SIG-M5 treated with dmso at 0.1 percent for 504 hours (cell line): Measurements from ENCODE around the gene SLC13A1.
"Not testable (repeated sequence)": the region's sequence is repeated elsewhere in the genome, so short reads cannot be mapped to it uniquely, and the experiment has no call there.

Experiments
- DNase-seq: peaks from one replicate; lab custom pipeline; 2025; ENCODE audit not compliant: unreplicated experiment; lab: John Stamatoyannopoulos, UW

SLC13A1 gene

GRCh38 chr7:123131961-123132360 lies 67.8 kb downstream of the SLC13A1 start:
- DNase-seq, result no peak

DNA sequence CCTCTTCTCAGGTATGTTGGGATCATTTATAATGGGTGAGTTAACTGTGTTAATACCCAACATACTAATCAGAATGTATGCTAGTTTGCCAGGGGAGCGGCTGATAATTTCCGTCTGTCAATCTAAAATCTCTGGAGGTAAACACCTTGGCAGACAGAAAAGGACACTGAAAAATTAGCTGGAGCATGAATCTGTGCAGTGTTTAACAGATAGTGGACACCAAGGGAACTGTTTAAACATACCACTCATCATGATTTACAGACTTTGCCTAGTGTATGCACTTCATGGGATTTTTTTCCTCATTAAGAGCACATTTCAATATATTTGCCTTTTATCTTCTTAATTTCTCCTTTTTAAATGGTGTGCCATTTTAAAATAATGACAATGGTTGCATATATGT lies 68.2 kb downstream of the SLC13A1 start:
- no peak for DNase-seq

- DNase-seq, result no peak
Measured at GRCh38 chr7:123131140-123131539, 68.6 kb downstream of the SLC13A1 start.

- no peak for DNase-seq
Measured at GRCh38 chr7:123126691-123127090, 73.1 kb downstream of the SLC13A1 start.

GRCh38 chr7:123126171-123126570 lies 73.6 kb downstream of the SLC13A1 start:
- no peak for DNase-seq

DNA sequence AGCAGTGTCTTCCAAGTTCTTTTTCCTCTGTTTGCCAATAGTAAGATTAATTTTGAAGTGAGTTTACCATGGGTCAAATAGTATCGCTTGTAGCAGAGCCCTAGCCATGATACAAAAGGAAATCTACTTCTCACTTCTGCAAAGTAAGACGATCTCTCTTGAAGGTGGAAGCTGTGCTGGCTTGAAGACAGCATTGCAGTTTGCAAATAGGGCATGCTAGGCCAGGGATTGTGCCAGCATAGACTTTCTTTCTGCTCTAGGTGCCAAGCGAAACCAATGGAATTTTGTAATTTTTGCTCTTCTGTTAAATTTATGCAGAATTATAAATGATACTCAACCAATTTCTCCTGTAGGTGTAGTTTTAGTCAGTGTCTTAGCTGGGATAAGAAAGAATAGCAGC lies 74.5 kb downstream of the SLC13A1 start:
- no peak for DNase-seq

- no peak for DNase-seq
Measured at GRCh38 chr7:123122916-123123315, 76.9 kb downstream of the SLC13A1 start.

DNA sequence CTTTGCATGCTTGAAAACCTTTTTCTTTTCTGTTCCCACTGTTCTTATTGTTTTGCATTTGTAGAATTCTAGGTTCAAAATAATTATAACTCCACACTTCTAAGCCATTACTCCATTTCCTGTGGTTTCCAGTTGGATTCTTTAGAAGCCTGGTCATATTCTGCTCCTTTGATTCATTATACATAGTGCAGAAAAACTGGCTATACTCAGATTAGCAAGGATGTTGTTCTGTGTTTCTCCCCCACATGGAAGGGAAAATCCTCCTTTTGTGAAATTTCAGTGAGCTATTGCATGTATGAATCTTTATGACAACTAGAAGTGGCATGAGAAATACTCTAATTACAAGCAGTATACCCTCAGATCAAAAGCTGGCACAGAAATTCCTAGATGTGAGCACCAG lies 79.5 kb downstream of the SLC13A1 start:
- no peak for DNase-seq

DNA sequence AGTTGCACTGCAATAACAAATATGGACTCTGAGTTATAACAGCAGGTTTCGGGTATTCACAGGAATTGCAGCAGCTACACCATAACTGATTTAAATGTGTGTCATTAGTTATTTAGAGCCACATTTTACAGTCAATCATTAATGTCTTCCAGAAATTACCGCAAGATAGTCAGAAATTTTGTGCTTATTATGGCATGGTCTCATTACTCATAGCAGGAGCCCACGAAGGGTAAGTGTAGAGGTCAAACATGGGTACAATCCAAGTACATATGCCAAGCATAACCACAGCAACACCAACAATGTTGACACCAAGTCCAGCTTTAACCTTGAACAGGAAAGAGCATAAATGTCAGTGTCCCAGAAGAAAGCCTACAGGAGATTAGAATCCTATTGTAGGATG lies 84.4 kb downstream of the SLC13A1 start:
- no peak for DNase-seq

DNA sequence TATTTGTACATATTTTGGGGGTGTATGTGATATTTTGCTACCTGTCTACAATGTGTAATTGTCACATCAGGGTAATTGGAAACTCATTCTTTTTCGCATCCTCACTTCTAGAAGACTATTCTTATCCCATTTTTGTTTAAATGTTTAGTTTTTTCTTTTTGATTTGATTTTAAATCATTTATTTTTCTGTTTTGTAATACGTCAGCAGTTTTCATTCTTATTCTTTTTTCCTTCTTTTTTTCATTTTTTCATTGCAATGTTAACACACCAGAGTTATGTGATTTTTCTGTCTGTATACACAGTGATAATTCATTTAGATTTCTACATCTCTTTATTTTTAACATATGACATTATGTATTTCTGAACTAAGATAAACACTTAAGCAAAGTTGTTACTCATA lies 85.5 kb downstream of the SLC13A1 start:
- DNase-seq, result no peak

DNA sequence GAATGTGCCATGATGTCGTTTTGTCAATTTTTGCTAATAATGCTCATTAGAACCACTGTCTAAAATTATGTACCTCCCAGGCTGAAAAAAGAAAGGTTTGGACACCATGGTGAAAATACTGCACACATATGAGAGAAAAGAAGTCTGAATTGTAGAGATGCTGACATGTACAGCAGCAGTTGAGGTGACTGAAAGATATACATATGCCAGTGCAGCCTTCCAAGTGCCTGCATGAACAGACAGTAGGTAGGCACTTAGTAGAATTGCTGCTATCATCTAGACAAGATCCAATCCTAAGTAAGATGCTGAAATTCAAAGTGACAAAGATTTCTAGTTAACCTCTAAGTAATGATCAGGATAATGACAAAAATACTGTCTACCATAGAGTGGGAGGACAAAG lies 86.9 kb downstream of the SLC13A1 start:
- DNase-seq, result no peak

GRCh38 chr7:123099712-123100111 lies 100.1 kb downstream of the SLC13A1 start:
- no peak for DNase-seq

GRCh38 chr7:123096976-123097375 lies 102.8 kb downstream of the SLC13A1 start:
- DNase-seq, result no peak

GRCh38 chr7:123096434-123096833 lies 103.3 kb downstream of the SLC13A1 start:
- no peak for DNase-seq

GRCh38 chr7:123090456-123090855 lies 109.3 kb downstream of the SLC13A1 start:
- DNase-seq, result no peak

DNA sequence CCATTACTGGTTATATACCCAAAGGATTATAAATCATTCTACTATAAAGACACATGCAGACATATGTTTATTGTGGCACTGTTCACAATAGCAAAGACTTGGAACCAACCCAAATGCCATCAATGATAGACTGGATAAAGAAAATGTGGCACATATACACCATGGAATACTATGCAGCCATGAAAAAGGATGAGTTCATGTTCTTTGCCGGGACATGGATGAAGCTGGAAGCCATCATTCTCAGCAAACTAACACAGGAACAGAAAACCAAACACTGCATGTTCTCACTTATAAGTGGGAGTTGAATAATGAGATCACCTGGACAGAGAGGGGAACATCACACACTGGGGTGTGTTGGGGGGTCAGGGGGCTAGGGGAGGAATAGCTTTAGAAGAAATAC lies 112.9 kb downstream of the SLC13A1 start:
- DNase-seq, result not testable (repeated sequence)

GRCh38 chr7:123084861-123085260 lies 114.9 kb downstream of the SLC13A1 start:
- not testable (repeated sequence) for DNase-seq

- no peak for DNase-seq
Measured at GRCh38 chr7:123079021-123079420, 120.7 kb downstream of the SLC13A1 start.

DNA sequence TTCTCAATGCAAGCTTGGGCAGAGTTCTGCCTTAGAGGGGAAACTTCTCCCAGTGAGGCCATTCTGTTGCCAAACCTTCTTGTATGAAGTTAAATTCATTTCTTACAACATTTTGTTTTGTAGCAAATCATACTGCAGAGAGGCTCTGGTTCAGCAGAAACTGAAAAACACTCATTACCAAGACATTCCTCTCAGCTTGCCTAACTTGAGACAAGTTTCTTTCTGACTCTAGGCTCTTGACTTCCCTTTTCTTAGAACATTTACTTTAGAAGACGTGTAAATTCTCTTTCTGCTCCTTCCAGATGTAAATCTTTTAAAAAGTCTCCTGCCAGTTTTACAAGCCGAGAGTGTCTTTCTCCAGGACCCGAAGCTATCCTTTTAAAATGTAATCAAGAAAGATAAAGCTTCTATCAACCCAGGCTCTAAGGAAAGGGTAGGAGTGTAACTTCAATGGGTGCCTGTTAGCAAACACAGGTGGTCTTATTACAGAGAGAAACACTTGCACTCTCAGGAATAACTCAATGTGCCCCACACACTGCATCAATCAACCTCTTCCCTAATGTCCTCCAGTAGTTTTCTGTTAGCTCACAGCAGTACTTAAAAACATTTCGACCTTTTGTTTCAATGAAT lies 123.8 kb downstream of the SLC13A1 start:
- no peak for DNase-seq

DNA sequence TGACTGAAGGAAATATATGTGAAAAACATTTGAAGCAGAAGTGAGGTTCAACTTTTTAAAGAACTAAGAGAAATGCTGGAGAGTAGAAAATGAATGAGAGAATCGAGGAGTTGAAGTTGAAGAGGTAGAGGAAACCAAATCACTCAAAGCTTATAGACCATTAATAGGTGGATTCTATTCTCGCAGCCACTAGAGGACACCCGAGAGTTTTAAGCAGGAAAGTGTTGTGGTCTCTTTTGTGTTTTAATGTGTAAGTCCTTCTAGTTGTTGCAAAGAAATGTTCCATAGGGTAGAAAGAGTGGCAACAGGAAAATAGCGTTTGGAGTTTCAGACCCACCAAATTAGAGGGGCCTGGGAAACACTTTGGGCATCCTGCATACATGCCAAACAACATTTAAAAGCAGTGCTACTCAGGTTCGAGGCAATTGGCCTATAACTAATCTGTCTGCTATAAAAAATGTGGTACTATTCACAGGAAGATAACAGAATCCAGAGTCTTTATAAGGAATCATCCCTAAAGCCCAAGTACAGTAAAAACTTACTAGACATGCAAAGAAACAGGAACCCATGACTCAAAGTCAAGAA lies 129.0 kb downstream of the SLC13A1 start:
- DNase-seq, result no peak

GRCh38 chr7:123067814-123068213 lies 132.0 kb downstream of the SLC13A1 start:
- DNase-seq, result no peak
